ENCODE results near the gene AOPEP.

DNA sequence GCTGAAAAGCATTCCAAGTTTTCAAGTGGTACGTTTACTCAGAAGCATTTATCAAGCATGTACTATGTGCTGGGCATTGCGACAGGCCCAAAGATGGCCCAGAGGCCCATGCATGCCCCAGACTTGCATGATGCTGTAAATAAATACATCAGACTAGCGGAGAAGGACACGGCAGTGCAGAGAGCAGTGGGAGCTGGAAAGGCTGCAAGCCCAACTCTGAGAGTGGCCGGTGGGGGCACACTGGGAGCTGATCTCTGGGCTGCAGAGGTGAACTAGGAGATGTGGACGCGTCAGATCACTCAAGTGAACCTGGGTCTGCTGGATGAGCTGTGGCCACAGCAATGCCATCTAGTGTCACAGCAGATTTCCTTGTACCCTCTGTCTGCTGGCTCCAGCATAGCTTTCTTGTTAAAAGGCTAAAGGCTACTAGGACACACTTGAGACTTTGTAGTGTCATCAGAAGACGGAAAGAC lies 344.1 kb downstream of the AOPEP start:
- TF ChIP-seq, protein P1, sequence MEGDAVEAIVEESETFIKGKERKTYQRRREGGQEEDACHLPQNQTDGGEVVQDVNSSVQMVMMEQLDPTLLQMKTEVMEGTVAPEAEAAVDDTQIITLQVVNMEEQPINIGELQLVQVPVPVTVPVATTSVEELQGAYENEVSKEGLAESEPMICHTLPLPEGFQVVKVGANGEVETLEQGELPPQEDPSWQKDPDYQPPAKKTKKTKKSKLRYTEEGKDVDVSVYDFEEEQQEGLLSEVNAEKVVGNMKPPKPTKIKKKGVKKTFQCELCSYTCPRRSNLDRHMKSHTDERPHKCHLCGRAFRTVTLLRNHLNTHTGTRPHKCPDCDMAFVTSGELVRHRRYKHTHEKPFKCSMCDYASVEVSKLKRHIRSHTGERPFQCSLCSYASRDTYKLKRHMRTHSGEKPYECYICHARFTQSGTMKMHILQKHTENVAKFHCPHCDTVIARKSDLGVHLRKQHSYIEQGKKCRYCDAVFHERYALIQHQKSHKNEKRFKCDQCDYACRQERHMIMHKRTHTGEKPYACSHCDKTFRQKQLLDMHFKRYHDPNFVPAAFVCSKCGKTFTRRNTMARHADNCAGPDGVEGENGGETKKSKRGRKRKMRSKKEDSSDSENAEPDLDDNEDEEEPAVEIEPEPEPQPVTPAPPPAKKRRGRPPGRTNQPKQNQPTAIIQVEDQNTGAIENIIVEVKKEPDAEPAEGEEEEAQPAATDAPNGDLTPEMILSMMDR (IDR thresholded peaks at IDR 0.05; ENCODE audit: extremely low read depth in 1 of 2, insufficient read depth in 1 of 2, low read depth in 1 of 2, low read length in 2 of 2), result no peak
- TF ChIP-seq POLR2A (IDR thresholded peaks at IDR 0.05; ENCODE audit: low read depth, low read length) (no peak), MAX (IDR thresholded peaks at IDR 0.05; ENCODE audit: insufficient read depth, insufficient read length) (no peak), EZH2 (IDR thresholded peaks at IDR 0.05; ENCODE audit: borderline replicate concordance, low read depth, low read length, severe bottlenecking) (no peak), POLR2AphosphoS5 (IDR thresholded peaks at IDR 0.05; ENCODE audit: insufficient read depth, low read depth, low read length) (no peak)

Measured in endothelial cell of umbilical vein (primary cell).